ENCODE results near the gene KRT75.

Gene KRT75

GRCh38 chr12:52436828-52437474 lies 2.8 kb upstream of the KRT75 start:
- H3K36me3 ChIP-seq (ENCODE audit: insufficient read depth, low read length), result no peaks in the 10 kb centered on the region
- no peaks in the 10 kb centered on the region for H3K4me1 ChIP-seq (ENCODE audit: insufficient read depth, low read length)
- H3K9me3 ChIP-seq (ENCODE audit: low read length), result no peaks in the 10 kb centered on the region
- H3K27me3 ChIP-seq (ENCODE audit: insufficient read depth, low read length), result no peaks in the 10 kb centered on the region
- no peak overlapping the region for H2AFZ ChIP-seq (ENCODE audit: low read depth, low read length)
- no peak overlapping the region for H3K4me3 ChIP-seq (ENCODE audit: low read length)

GRCh38 chr12:52436000-52436827 lies 2.0 kb upstream of the KRT75 start:
- Histone ChIP-seq H3K27me3 (ENCODE audit: insufficient read depth, low read length) (no peaks in the 10 kb centered on the region), H2AFZ (ENCODE audit: low read depth, low read length) (no peak overlapping the region), H3K4me3 (ENCODE audit: low read length) (no peak overlapping the region), H3K9me3 (ENCODE audit: low read length) (no peaks in the 10 kb centered on the region), H3K4me1 (ENCODE audit: insufficient read depth, low read length) (no peaks in the 10 kb centered on the region), H3K36me3 (ENCODE audit: insufficient read depth, low read length) (no peaks in the 10 kb centered on the region)

- Histone ChIP-seq H3K9me3 (ENCODE audit: low read length) (no peaks in the 10 kb centered on the region), H2AFZ (ENCODE audit: low read depth, low read length) (no peak overlapping the region), H3K27me3 (ENCODE audit: insufficient read depth, low read length) (no peaks in the 10 kb centered on the region), H3K4me1 (ENCODE audit: insufficient read depth, low read length) (no peaks in the 10 kb centered on the region), H3K36me3 (ENCODE audit: insufficient read depth, low read length) (no peaks in the 10 kb centered on the region), H3K4me3 (ENCODE audit: low read length) (no peak overlapping the region)
These were observed 1.5 kb upstream of the KRT75 start for GRCh38 chr12:52435659-52435999.

- Histone ChIP-seq H3K4me1 (ENCODE audit: insufficient read depth, low read length) (no peaks in the 10 kb centered on the region), H3K4me3 (ENCODE audit: low read length) (no peak overlapping the region), H3K27me3 (ENCODE audit: insufficient read depth, low read length) (no peaks in the 10 kb centered on the region), H3K9me3 (ENCODE audit: low read length) (no peaks in the 10 kb centered on the region), H3K36me3 (ENCODE audit: insufficient read depth, low read length) (no peaks in the 10 kb centered on the region), H2AFZ (ENCODE audit: low read depth, low read length) (no peak overlapping the region)
These were observed 774 bp upstream of the KRT75 start for GRCh38 chr12:52434760-52435530.

- H3K4me1 ChIP-seq (ENCODE audit: insufficient read depth, low read length), result no peaks in the 10 kb centered on the region
- no peak overlapping the region for H2AFZ ChIP-seq (ENCODE audit: low read depth, low read length)
- no peaks in the 10 kb centered on the region for H3K27me3 ChIP-seq (ENCODE audit: insufficient read depth, low read length)
- H3K36me3 ChIP-seq (ENCODE audit: insufficient read depth, low read length), result no peaks in the 10 kb centered on the region
- H3K4me3 ChIP-seq (ENCODE audit: low read length), result no peak overlapping the region
- H3K9me3 ChIP-seq (ENCODE audit: low read length), result no peaks in the 10 kb centered on the region
These were observed 580 bp downstream of the KRT75 start for GRCh38 chr12:52433501-52434080.

- H3K4me1 ChIP-seq (ENCODE audit: insufficient read depth, low read length), result no peaks in the 10 kb centered on the region
- no peak overlapping the region for H2AFZ ChIP-seq (ENCODE audit: low read depth, low read length)
- no peaks in the 10 kb centered on the region for H3K27me3 ChIP-seq (ENCODE audit: insufficient read depth, low read length)
- no peak overlapping the region for H3K4me3 ChIP-seq (ENCODE audit: low read length)
- no peaks in the 10 kb centered on the region for H3K9me3 ChIP-seq (ENCODE audit: low read length)
- H3K36me3 ChIP-seq (ENCODE audit: insufficient read depth, low read length), result no peaks in the 10 kb centered on the region
These were observed 1.5 kb downstream of the KRT75 start for GRCh38 chr12:52432559-52433207.

GRCh38 chr12:52428121-52428520 lies 6.0 kb downstream of the KRT75 start:
- Histone ChIP-seq H2AFZ (ENCODE audit: low read depth, low read length) (no peak overlapping the region), H3K4me3 (ENCODE audit: low read length) (no peak overlapping the region), H3K27me3 (ENCODE audit: insufficient read depth, low read length) (peaks cover 2% of the 10 kb centered on the region), H3K9me3 (ENCODE audit: low read length) (no peaks in the 10 kb centered on the region), H3K4me1 (ENCODE audit: insufficient read depth, low read length) (no peaks in the 10 kb centered on the region), H3K36me3 (ENCODE audit: insufficient read depth, low read length) (no peaks in the 10 kb centered on the region)

- no peaks in the 10 kb centered on the region for H3K9me3 ChIP-seq (ENCODE audit: low read length)
- H3K4me3 ChIP-seq (ENCODE audit: low read length), result no peak overlapping the region
- H3K36me3 ChIP-seq (ENCODE audit: insufficient read depth, low read length), result no peaks in the 10 kb centered on the region
- no peak overlapping the region for H2AFZ ChIP-seq (ENCODE audit: low read depth, low read length)
- no peaks in the 10 kb centered on the region for H3K4me1 ChIP-seq (ENCODE audit: insufficient read depth, low read length)
- peaks cover 9% of the 10 kb centered on the region for H3K27me3 ChIP-seq (ENCODE audit: insufficient read depth, low read length)
These were observed 7.1 kb downstream of the KRT75 start for GRCh38 chr12:52427083-52427482.

GRCh38 chr12:52426034-52426433 lies 8.1 kb downstream of the KRT75 start:
- Histone ChIP-seq H3K4me3 (ENCODE audit: low read length) (no peak overlapping the region), H2AFZ (ENCODE audit: low read depth, low read length) (no peak overlapping the region), H3K27me3 (ENCODE audit: insufficient read depth, low read length) (peaks cover 9% of the 10 kb centered on the region)

GRCh38 chr12:52425466-52425865 lies 8.7 kb downstream of the KRT75 start:
- Histone ChIP-seq H3K27me3 (ENCODE audit: insufficient read depth, low read length) (peaks cover 9% of the 10 kb centered on the region), H3K9me3 (ENCODE audit: low read length) (no peaks in the 10 kb centered on the region), H2AFZ (ENCODE audit: low read depth, low read length) (no peak overlapping the region), H3K4me1 (ENCODE audit: insufficient read depth, low read length) (no peaks in the 10 kb centered on the region), H3K36me3 (ENCODE audit: insufficient read depth, low read length) (no peaks in the 10 kb centered on the region), H3K4me3 (ENCODE audit: low read length) (no peak overlapping the region)

More at GRCh38 chr12:52426034-52426433, 8.1 kb downstream of the KRT75 start:
- Histone ChIP-seq H3K4me1 (ENCODE audit: insufficient read depth, low read length) (no peaks in the 10 kb centered on the region), H3K9me3 (ENCODE audit: low read length) (no peaks in the 10 kb centered on the region), H3K36me3 (ENCODE audit: insufficient read depth, low read length) (no peaks in the 10 kb centered on the region)

GRCh38 chr12:52423661-52424500 lies 10.3 kb downstream of the KRT75 start:
- Histone ChIP-seq H3K4me1 (ENCODE audit: insufficient read depth, low read length) (no peaks in the 10 kb centered on the region), H2AFZ (ENCODE audit: low read depth, low read length) (no peak overlapping the region), H3K4me3 (ENCODE audit: low read length) (no peak overlapping the region), H3K9me3 (ENCODE audit: low read length) (no peaks in the 10 kb centered on the region), H3K36me3 (ENCODE audit: insufficient read depth, low read length) (no peaks in the 10 kb centered on the region), H3K27me3 (ENCODE audit: insufficient read depth, low read length) (peaks cover 9% of the 10 kb centered on the region)

- H2AFZ ChIP-seq (ENCODE audit: low read depth, low read length), result no peak overlapping the region
- no peak overlapping the region for H3K4me3 ChIP-seq (ENCODE audit: low read length)
- H3K9me3 ChIP-seq (ENCODE audit: low read length), result no peaks in the 10 kb centered on the region
- no peaks in the 10 kb centered on the region for H3K36me3 ChIP-seq (ENCODE audit: insufficient read depth, low read length)
- peaks cover 9% of the 10 kb centered on the region for H3K27me3 ChIP-seq (ENCODE audit: insufficient read depth, low read length)
- H3K4me1 ChIP-seq (ENCODE audit: insufficient read depth, low read length), result no peaks in the 10 kb centered on the region
These were observed 11.1 kb downstream of the KRT75 start for GRCh38 chr12:52423035-52423434.

All from neuron (in vitro differentiated cells).